H9 (cell line): ENCODE results near the gene GRB2. TPM values are rescaled to one million over a fixed set of nuclear protein-coding genes. Genes with fewer than 3 reads are reported as not detected.
A peak's percentile ranks its signal among the peaks of the same experiment; 100 is the strongest.

Experiments used
- DNase-seq: peaks from one replicate; pipeline ENCODE4 v3.0.0-alpha.2; 2017
- H2AFZ ChIP-seq: one replicate; pipeline ENCODE4 v1.6.1; 2013; ENCODE audit warnings: mild to moderate bottlenecking, low read length, control low read depth, moderate library complexity
- H2AK5ac ChIP-seq: 2 replicates; pipeline ENCODE4 v1.6.1; 2013; ENCODE audit warnings: low read length, control low read depth, mixed read lengths; ENCODE audit not compliant: insufficient read length
- H2BK120ac ChIP-seq: one replicate; pipeline ENCODE4 v1.6.1; 2013; ENCODE audit warnings: low read depth, mild to moderate bottlenecking, low read length, control low read depth, inconsistent platforms; ENCODE audit not compliant: poor library complexity, severe bottlenecking
- H2BK12ac ChIP-seq: 2 replicates; pipeline ENCODE4 v1.6.1; 2013; ENCODE audit warnings: low read length, control low read depth, mixed read lengths, low read depth; ENCODE audit not compliant: insufficient read length
- H2BK15ac ChIP-seq: 2 replicates; pipeline ENCODE4 v1.6.1; 2013; ENCODE audit warnings: low read depth, low read length, control low read depth
- H2BK20ac ChIP-seq: one replicate; pipeline ENCODE4 v1.6.1; 2013; ENCODE audit warnings: low read depth, mild to moderate bottlenecking, low read length, control low read depth, inconsistent platforms; ENCODE audit not compliant: poor library complexity, severe bottlenecking
- H2BK5ac ChIP-seq: 2 replicates; pipeline ENCODE4 v1.6.1; 2013; ENCODE audit warnings: low read length, control low read depth, mixed read lengths; ENCODE audit not compliant: insufficient read length
- H3K14ac ChIP-seq: 2 replicates; pipeline ENCODE4 v1.6.1; 2013; ENCODE audit warnings: low read length, control low read depth; ENCODE audit not compliant: insufficient read depth
- H3K18ac ChIP-seq: 2 replicates; pipeline ENCODE4 v1.6.1; 2013; ENCODE audit warnings: low read depth, mild to moderate bottlenecking, mixed read lengths, low read length, control low read depth; ENCODE audit not compliant: insufficient read length
- H3K23ac ChIP-seq: 2 replicates; pipeline ENCODE4 v1.6.1; 2013; ENCODE audit warnings: low read length, control low read depth, mixed read lengths, low read depth; ENCODE audit not compliant: insufficient read length
- H3K23me2 ChIP-seq: 2 replicates; pipeline ENCODE4 v1.6.1; 2013; ENCODE audit warnings: low read depth, mild to moderate bottlenecking, mixed read lengths, low read length, control low read depth; ENCODE audit not compliant: insufficient read length, poor library complexity, severe bottlenecking
- H3K27ac ChIP-seq: 2 replicates; pipeline ENCODE4 v1.5.1; 2013; ENCODE audit warnings: low read length, control low read depth, mixed read lengths, low read depth; ENCODE audit not compliant: insufficient read length
- H3K27me3 ChIP-seq: 2 replicates; pipeline ENCODE4 v1.6.1; 2013; ENCODE audit warnings: low read length, control low read depth, inconsistent platforms; ENCODE audit not compliant: insufficient read depth
- H3K4ac ChIP-seq: 2 replicates; pipeline ENCODE4 v1.6.1; 2013; ENCODE audit warnings: low read depth, mild to moderate bottlenecking, control low read depth, inconsistent platforms, low read length, moderate library complexity
- H3K4me1 ChIP-seq: 2 replicates; pipeline ENCODE4 v1.6.1; 2013; ENCODE audit warnings: low read length, control low read depth, inconsistent platforms; ENCODE audit not compliant: insufficient read depth
- H3K4me2 ChIP-seq: 2 replicates; pipeline ENCODE4 v1.6.1; 2013; ENCODE audit warnings: low read length, control low read depth, mixed read lengths; ENCODE audit not compliant: insufficient read length, insufficient read depth
- H3K56ac ChIP-seq: 2 replicates; pipeline ENCODE4 v1.6.1; 2013; ENCODE audit warnings: low read depth, mild to moderate bottlenecking, mixed read lengths, low read length, control low read depth; ENCODE audit not compliant: insufficient read length
- H3K79me1 ChIP-seq: 2 replicates; pipeline ENCODE4 v1.6.1; 2013; ENCODE audit warnings: low read depth, mild to moderate bottlenecking, moderate library complexity, low read length, control low read depth, inconsistent platforms; ENCODE audit not compliant: insufficient read depth, poor library complexity, severe bottlenecking
- H3K79me2 ChIP-seq: 2 replicates; pipeline ENCODE4 v1.6.1; 2013; ENCODE audit warnings: low read length, control low read depth, inconsistent platforms; ENCODE audit not compliant: insufficient read depth
- H3K9ac ChIP-seq: 2 replicates; pipeline ENCODE4 v1.6.1; 2013; ENCODE audit warnings: low read length, control low read depth, mixed read lengths; ENCODE audit not compliant: insufficient read length; ENCODE audit errors: extremely low read depth
- H3K9me3 ChIP-seq: one replicate; pipeline ENCODE4 v1.6.1; 2013; ENCODE audit warnings: low read depth, low read length, inconsistent platforms; ENCODE audit not compliant: control insufficient read depth
- H3T11ph ChIP-seq: one replicate; pipeline ENCODE4 v1.6.1; 2013; ENCODE audit warnings: mild to moderate bottlenecking, low read length, control low read depth, inconsistent platforms
- H4K20me1 ChIP-seq: one replicate; pipeline ENCODE4 v1.6.1; 2013; ENCODE audit not compliant: control insufficient read depth, insufficient read length, insufficient read depth
- H4K5ac ChIP-seq: 2 replicates; pipeline ENCODE4 v1.6.1; 2013; ENCODE audit warnings: low read depth, mild to moderate bottlenecking, mixed read lengths, low read length, control low read depth; ENCODE audit not compliant: insufficient read length
- H4K8ac ChIP-seq: replicated peaks from 2 replicates; pipeline ENCODE4 v1.6.1; 2013; ENCODE audit warnings: low read length, control low read depth, mixed read lengths, low read depth; ENCODE audit not compliant: insufficient read length
- H4K91ac ChIP-seq: 2 replicates; pipeline ENCODE4 v1.6.1; 2013; ENCODE audit warnings: low read depth, mild to moderate bottlenecking, moderate library complexity, mixed read lengths, low read length, control low read depth; ENCODE audit not compliant: insufficient read length
- H3K27ac Mint-ChIP-seq, 3 experiments: 2 replicates in 2 of 3; 3 replicates in 1 of 3; pipeline ENCODE4 v1.8.0; 2020 to 2021; ENCODE audit warnings: mixed read lengths in 3 of 3, mild to moderate bottlenecking in 1 of 3, moderate library complexity in 1 of 3
- H3K27me3 Mint-ChIP-seq: 2 replicates; pipeline ENCODE4 v1.8.0; 2021; ENCODE audit warnings: low read depth, mild to moderate bottlenecking, moderate library complexity, mixed read lengths
- H3K36me3 Mint-ChIP-seq, 3 experiments: 2 replicates in 2 of 3; 3 replicates in 1 of 3; pipeline ENCODE4 v1.8.0; 2020 to 2021; ENCODE audit warnings: low read depth in 3 of 3, mixed read lengths in 3 of 3; ENCODE audit not compliant: insufficient read depth in 1 of 3
- H3K4me1 Mint-ChIP-seq, 2 experiments: 2 replicates each; pipeline ENCODE4 v1.8.0; 2020; ENCODE audit warnings: mixed read lengths in 2 of 2
- H3K4me3 Mint-ChIP-seq, 2 experiments: 2 replicates in 1 of 2; 3 replicates in 1 of 2; pipeline ENCODE4 v1.8.0; 2020 to 2021; ENCODE audit warnings: mild to moderate bottlenecking in 2 of 2, mixed read lengths in 2 of 2, moderate library complexity in 1 of 2
- H3K9me3 Mint-ChIP-seq, 2 experiments: 2 replicates in 1 of 2; 3 replicates in 1 of 2; pipeline ENCODE4 v1.8.0; 2020; ENCODE audit warnings: mild to moderate bottlenecking in 2 of 2, mixed read lengths in 2 of 2, moderate library complexity in 1 of 2
- CTCF ChIP-seq: fragments of 200-600 bp; sonication (generic); conservative IDR thresholded peaks from 3 replicates; pipeline ENCODE4 v1.8.0; 2021; ENCODE audit warnings: antibody characterized with exemption, mild to moderate bottlenecking
- WGBS: extraction: QIAGEN DNeasy Blood & Tissue Kit; methylation state at CpG from one replicate; pipeline ENCODE4 v1.1.7; 2013; ENCODE audit warnings: missing lambda C conversion rate, low lambda C conversion rate, mixed read lengths; ENCODE audit not compliant: insufficient read length; ENCODE audit errors: extremely low coverage; 5-methylcytosine and 5-hydroxymethylcytosine counted together
- total RNA-seq: library from RNA; stranded (reverse); gene quantifications from 2 replicates; pipeline ENCODE4 v1.2.1, GENCODE V29; 2021

Gene GRB2
- total RNA-seq, 1 experiment from 2014 or later = 91.7 TPM

DNA sequence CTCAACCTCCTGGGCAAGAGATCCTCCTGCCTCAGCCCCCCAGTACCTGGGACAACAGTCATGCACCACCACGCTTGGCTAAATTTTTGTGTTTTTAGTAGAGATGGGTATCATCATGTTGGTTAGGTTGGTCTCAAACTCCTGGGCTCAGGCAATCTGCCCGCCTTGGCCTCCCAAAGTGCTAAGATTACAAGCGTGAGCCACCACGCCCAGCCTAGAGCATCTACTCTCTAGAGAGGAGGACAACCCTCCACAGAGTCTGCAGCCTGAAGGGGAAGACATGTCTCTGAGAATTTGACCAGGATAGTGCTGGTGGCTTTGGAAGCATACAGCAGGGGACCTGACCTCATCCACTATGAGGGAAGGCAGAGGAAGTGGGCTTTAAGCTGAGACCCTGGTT is 4.7 kb upstream of the GRB2 start:
- no peak for TF ChIP-seq CTCF
- WGBS = no CpG with 5 or more reads among the region's 4 CpGs
- Mint-ChIP-seq H3K4me1 (peaks cover 13 to 16% of the 10 kb centered on the region in 2 experiments), H3K27me3 (peaks cover 11% of the 10 kb centered on the region), H3K36me3 (no peaks in the 10 kb centered on the region), H3K4me3 (no peak overlapping the region), H3K27ac (no peak overlapping the region), H3K9me3 (no peaks in the 10 kb centered on the region)
- H3K23ac ChIP-seq = no peak overlapping the region
- no peak overlapping the region for H2AFZ ChIP-seq
- H2BK120ac ChIP-seq = no peak overlapping the region
- H3K79me2 ChIP-seq = no peaks in the 10 kb centered on the region
- H3K4ac ChIP-seq = no peak overlapping the region
- H2BK5ac ChIP-seq = no peak overlapping the region
- no peaks in the 10 kb centered on the region for H3K9me3 ChIP-seq
- H3K56ac ChIP-seq = no peak overlapping the region
- no peak overlapping the region for H3K14ac ChIP-seq
- H4K91ac ChIP-seq = no peak overlapping the region
- H3K79me1 ChIP-seq = no peaks in the 10 kb centered on the region
- H3K27me3 ChIP-seq = no peaks in the 10 kb centered on the region
- no peaks in the 10 kb centered on the region for H4K20me1 ChIP-seq
- no peak overlapping the region for H2BK12ac ChIP-seq
- no peak overlapping the region for H2BK20ac ChIP-seq
- H3K4me1 ChIP-seq = no peaks in the 10 kb centered on the region
- no peak overlapping the region for H3K9ac ChIP-seq
- no peak overlapping the region for H2BK15ac ChIP-seq
- no peak overlapping the region for H4K5ac ChIP-seq
- no peak overlapping the region for H2AK5ac ChIP-seq
- no peaks in the 10 kb centered on the region for H3K23me2 ChIP-seq
- no peak overlapping the region for H3K27ac ChIP-seq
- no peak overlapping the region for H4K8ac ChIP-seq
- no peak overlapping the region for H3T11ph ChIP-seq
- no peak overlapping the region for H3K4me2 ChIP-seq
- H3K18ac ChIP-seq = no peak overlapping the region
- peak; percentile 18 for DNase-seq
